Measurements from ENCODE around the gene JHY. TPM values are rescaled to one million over a fixed set of nuclear protein-coding genes. Genes with fewer than 3 reads are reported as not detected.

JHY gene
- total RNA-seq, 2 experiments from 2014 or later = not detected

DNA sequence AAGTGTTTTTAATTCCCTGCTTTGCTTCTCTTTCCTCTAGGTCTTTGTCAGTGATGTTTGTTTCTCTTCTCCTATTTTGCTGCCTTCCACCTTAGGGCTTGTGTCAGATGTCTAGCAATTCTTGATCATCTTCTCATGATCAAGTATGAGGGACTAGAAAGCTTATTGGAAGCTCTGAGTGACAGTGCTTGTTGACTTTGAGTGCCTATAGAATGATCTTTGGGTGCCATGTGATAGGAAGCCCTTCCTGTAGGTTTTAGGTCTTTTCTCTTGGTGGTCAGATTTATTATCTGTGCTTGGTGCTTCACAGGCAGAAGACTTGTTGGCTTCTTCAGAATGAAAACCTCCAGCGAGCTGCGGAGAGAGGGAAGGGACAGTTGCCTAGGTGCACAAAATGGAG, 56.0 kb downstream of the JHY start:
- H3K4me3 ChIP-seq (ENCODE audit: low read depth, low read length, poor library complexity, severe bottlenecking) = no peak overlapping the region
- no TSS peak for BruUV-seq (replicated peaks)
- POLR2A ChIA-PET = no interaction called here

DNA sequence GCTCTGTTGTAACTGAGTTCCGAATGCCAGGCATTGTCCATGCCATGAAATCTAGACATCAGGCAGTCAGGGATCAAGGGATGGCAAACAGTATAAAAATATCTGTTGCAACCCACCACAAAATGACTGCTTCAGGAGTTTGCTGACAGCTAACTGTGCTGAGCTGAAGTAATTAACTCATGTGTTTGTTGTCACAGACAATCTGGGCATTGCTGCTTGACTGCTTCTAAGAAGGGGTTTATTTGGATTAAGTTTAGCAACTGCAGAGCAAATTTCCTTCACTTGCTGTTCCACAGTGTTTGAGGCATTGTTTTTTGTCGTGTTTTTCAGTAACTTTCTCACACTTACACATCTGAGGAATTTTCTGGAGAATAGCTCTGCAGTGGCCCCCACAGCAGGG, 68.7 kb downstream of the JHY start:
- intact Hi-C loops (cut with micrococcal nuclease; ENCODE audit: unreplicated experiment) = no loop called here
- no peaks in the 10 kb centered on the region for H3K9me3 ChIP-seq (ENCODE audit: low read length)
- no peaks in the 10 kb centered on the region for H3K9me2 ChIP-seq (ENCODE audit: insufficient read depth, low read length)
- BruUV-seq (replicated peaks) = no TSS peak
- ChIA-PET CTCF (ENCODE audit: unreplicated experiment) (no interaction called here), POLR2A (interaction anchor here (0.7 kb wide), 1 partner anchor 1675 kb away, joined by 3 read pairs; no protein-coding TSS in a partner anchor)
- H3K4me2 ChIP-seq (ENCODE audit: low read length) = no peak overlapping the region
- H3K4me1 ChIP-seq (ENCODE audit: insufficient read depth, low read length, poor library complexity, severe bottlenecking) = no peaks in the 10 kb centered on the region
- no peaks in the 10 kb centered on the region for H3K36me3 ChIP-seq (ENCODE audit: insufficient read depth, low read length)
- no peak overlapping the region for H2AFZ ChIP-seq (ENCODE audit: low read length)
- H4K20me1 ChIP-seq (ENCODE audit: insufficient read depth, low read length) = no peaks in the 10 kb centered on the region
- DNase-seq (ENCODE audit: low spot score) = no peak
- H3K79me2 ChIP-seq (ENCODE audit: insufficient read depth, low read depth, low read length) = no peaks in the 10 kb centered on the region
- TF ChIP-seq, protein P1, sequence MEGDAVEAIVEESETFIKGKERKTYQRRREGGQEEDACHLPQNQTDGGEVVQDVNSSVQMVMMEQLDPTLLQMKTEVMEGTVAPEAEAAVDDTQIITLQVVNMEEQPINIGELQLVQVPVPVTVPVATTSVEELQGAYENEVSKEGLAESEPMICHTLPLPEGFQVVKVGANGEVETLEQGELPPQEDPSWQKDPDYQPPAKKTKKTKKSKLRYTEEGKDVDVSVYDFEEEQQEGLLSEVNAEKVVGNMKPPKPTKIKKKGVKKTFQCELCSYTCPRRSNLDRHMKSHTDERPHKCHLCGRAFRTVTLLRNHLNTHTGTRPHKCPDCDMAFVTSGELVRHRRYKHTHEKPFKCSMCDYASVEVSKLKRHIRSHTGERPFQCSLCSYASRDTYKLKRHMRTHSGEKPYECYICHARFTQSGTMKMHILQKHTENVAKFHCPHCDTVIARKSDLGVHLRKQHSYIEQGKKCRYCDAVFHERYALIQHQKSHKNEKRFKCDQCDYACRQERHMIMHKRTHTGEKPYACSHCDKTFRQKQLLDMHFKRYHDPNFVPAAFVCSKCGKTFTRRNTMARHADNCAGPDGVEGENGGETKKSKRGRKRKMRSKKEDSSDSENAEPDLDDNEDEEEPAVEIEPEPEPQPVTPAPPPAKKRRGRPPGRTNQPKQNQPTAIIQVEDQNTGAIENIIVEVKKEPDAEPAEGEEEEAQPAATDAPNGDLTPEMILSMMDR (conservative IDR thresholded peaks at IDR 0.05; ENCODE audit: low read length) = no peak
- no peak for TF ChIP-seq EZH2phosphoT487 (IDR thresholded peaks at IDR 0.05; ENCODE audit: borderline replicate concordance, low read depth, low read length)
- no peak overlapping the region for H3K4me3 ChIP-seq (ENCODE audit: low read depth, low read length, poor library complexity, severe bottlenecking)
- H3K27ac ChIP-seq (ENCODE audit: low read depth, low read length, poor library complexity, severe bottlenecking) = no peak overlapping the region

More for the DNA sequence above, 56.0 kb downstream of the JHY start:
- Histone ChIP-seq H3K4me2 (ENCODE audit: low read length) (no peak overlapping the region), H3K36me3 (ENCODE audit: insufficient read depth, low read length) (no peaks in the 10 kb centered on the region), H3K27ac (ENCODE audit: low read depth, low read length, poor library complexity, severe bottlenecking) (no peak overlapping the region), H3K4me1 (ENCODE audit: insufficient read depth, low read length, poor library complexity, severe bottlenecking) (no peaks in the 10 kb centered on the region), H2AFZ (ENCODE audit: low read length) (no peak overlapping the region), H4K20me1 (ENCODE audit: insufficient read depth, low read length) (no peaks in the 10 kb centered on the region), H3K79me2 (ENCODE audit: insufficient read depth, low read depth, low read length) (no peaks in the 10 kb centered on the region), H3K9me2 (ENCODE audit: insufficient read depth, low read length) (no peaks in the 10 kb centered on the region), H3K9me3 (ENCODE audit: low read length) (no peaks in the 10 kb centered on the region)
- TF ChIP-seq, protein P1 (conservative IDR thresholded peaks at IDR 0.05; ENCODE audit: low read length) = no peak
- no peak for TF ChIP-seq EZH2phosphoT487 (IDR thresholded peaks at IDR 0.05; ENCODE audit: borderline replicate concordance, low read depth, low read length)
- intact Hi-C loops (cut with micrococcal nuclease; ENCODE audit: unreplicated experiment) = no loop called here
- CTCF ChIA-PET (ENCODE audit: unreplicated experiment) = no interaction called here
- DNase-seq (ENCODE audit: low spot score) = no peak

DNA sequence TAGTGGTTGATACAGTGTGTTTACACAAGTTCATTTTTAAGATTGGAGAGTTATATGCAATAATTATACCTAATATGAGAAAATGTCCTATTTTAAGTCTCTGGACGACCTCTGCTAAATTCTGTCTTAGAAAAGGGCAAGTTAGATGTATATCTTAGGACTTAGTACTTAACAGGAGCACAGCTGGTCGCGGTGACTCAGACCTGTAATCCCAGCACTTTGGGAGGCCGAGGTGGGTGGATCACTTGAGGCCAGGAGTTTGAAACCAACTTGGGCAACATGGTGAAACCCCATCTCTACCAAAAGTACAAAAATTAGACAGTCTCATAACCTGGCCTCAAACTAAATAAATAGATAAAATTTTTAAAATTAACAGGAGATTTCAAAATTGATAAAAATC, 71.9 kb downstream of the JHY start:
- Histone ChIP-seq H3K9me2 (ENCODE audit: insufficient read depth, low read length) (no peaks in the 10 kb centered on the region), H2AFZ (ENCODE audit: low read length) (no peak overlapping the region), H3K9me3 (ENCODE audit: low read length) (no peaks in the 10 kb centered on the region), H3K36me3 (ENCODE audit: insufficient read depth, low read length) (no peaks in the 10 kb centered on the region), H3K27ac (ENCODE audit: low read depth, low read length, poor library complexity, severe bottlenecking) (no peak overlapping the region), H3K4me2 (ENCODE audit: low read length) (no peak overlapping the region), H3K79me2 (ENCODE audit: insufficient read depth, low read depth, low read length) (no peaks in the 10 kb centered on the region), H3K4me1 (ENCODE audit: insufficient read depth, low read length, poor library complexity, severe bottlenecking) (no peaks in the 10 kb centered on the region), H4K20me1 (ENCODE audit: insufficient read depth, low read length) (no peaks in the 10 kb centered on the region), H3K4me3 (ENCODE audit: low read depth, low read length, poor library complexity, severe bottlenecking) (no peak overlapping the region)
- no peak for DNase-seq (ENCODE audit: low spot score)
- ChIA-PET CTCF (ENCODE audit: unreplicated experiment) (no interaction called here), POLR2A (interaction anchor here (0.6 kb wide), 1 partner anchor 195 kb away, joined by 3 read pairs; no protein-coding TSS in a partner anchor)
- BruUV-seq (replicated peaks) = no TSS peak
- TF ChIP-seq EZH2phosphoT487 (IDR thresholded peaks at IDR 0.05; ENCODE audit: borderline replicate concordance, low read depth, low read length) = no peak
- TF ChIP-seq, protein P1 (conservative IDR thresholded peaks at IDR 0.05; ENCODE audit: low read length) = no peak
- intact Hi-C loops (cut with micrococcal nuclease; ENCODE audit: unreplicated experiment) = no loop called here

Data from OCI-LY7 (cell line).